ENCODE results near the gene PEX16.

The PEX16 gene

GRCh38 chr11:45930951-45931570 lies 13.4 kb upstream of the PEX16 start:
- DNase-seq: no peak

- DNase-seq: peak; percentile 26
These were observed 12.5 kb upstream of the PEX16 start for GRCh38 chr11:45930031-45930794.

GRCh38 chr11:45929486-45930030 lies 11.9 kb upstream of the PEX16 start:
- no peak for DNase-seq

- DNase-seq: no peak
These were observed 11.0 kb upstream of the PEX16 start for GRCh38 chr11:45928535-45929215.

- DNase-seq: no peak
These were observed 10.2 kb upstream of the PEX16 start for GRCh38 chr11:45927684-45928413.

GRCh38 chr11:45927332-45927683 lies 9.6 kb upstream of the PEX16 start:
- DNase-seq: no peak

- no peak for DNase-seq
These were observed 9.1 kb upstream of the PEX16 start for GRCh38 chr11:45926536-45927331.

- DNase-seq: no peak
These were observed 8.3 kb upstream of the PEX16 start for GRCh38 chr11:45926001-45926401.

GRCh38 chr11:45925550-45925949 lies 7.9 kb upstream of the PEX16 start:
- no peak for DNase-seq

- no peak for DNase-seq
These were observed 7.2 kb upstream of the PEX16 start for GRCh38 chr11:45924927-45925326.

GRCh38 chr11:45924036-45924915 lies 6.6 kb upstream of the PEX16 start:
- DNase-seq: no peak

GRCh38 chr11:45922425-45923082 lies 4.9 kb upstream of the PEX16 start, which contains the start of gene LARGE2:
TSS of gene LARGE2 (plus strand) at chr11:45922656. CDS start at chr11:45922883, 227 bp downstream.
- DNase-seq: no peak

GRCh38 chr11:45921561-45922424 lies 4.1 kb upstream of the PEX16 start:
- no peak for DNase-seq

GRCh38 chr11:45920531-45921477 lies 3.1 kb upstream of the PEX16 start:
- no peak for DNase-seq

- no peak for DNase-seq
These were observed 2.3 kb upstream of the PEX16 start for GRCh38 chr11:45919806-45920530.

GRCh38 chr11:45918962-45919675 lies 1.4 kb upstream of the PEX16 start:
- no peak for DNase-seq

Data from activated CD4-positive, alpha-beta T cell treated with anti-CD3 and anti-CD28 coated beads, Interleukin-2, Interleukin-6, amounts not matched to agents 100 ng/mL and 50 ng/mL, durations not matched to agents 16 hours and 8 hours (primary cell).